ENCODE measurements around the gene PCDHGA7.

DNA sequence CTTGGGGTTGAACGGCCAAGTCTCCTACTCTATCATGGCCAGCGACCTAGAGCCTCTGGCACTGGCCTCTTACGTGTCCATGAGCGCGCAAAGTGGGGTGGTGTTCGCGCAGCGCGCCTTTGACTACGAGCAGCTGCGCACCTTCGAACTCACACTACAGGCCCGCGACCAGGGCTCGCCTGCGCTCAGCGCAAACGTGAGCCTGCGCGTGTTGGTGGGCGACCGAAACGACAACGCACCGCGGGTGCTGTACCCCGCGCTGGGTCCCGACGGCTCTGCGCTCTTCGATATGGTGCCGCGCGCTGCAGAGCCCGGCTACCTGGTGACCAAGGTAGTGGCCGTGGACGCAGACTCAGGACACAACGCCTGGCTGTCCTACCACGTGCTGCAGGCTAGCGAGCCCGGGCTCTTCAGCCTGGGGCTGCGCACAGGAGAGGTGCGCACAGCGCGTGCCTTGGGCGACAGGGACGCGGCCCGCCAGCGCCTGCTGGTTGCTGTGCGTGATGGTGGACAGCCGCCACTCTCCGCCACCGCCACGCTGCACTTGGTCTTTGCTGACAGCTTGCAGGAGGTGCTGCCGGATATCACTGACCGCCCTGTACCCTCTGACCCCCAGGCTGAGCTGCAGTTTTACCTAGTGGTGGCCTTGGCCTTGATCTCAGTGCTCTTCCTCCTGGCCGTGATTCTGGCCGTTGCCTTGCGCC lies 17.2 kb downstream of the PCDHGA7 start:
- TF ChIP-seq, protein P1, sequence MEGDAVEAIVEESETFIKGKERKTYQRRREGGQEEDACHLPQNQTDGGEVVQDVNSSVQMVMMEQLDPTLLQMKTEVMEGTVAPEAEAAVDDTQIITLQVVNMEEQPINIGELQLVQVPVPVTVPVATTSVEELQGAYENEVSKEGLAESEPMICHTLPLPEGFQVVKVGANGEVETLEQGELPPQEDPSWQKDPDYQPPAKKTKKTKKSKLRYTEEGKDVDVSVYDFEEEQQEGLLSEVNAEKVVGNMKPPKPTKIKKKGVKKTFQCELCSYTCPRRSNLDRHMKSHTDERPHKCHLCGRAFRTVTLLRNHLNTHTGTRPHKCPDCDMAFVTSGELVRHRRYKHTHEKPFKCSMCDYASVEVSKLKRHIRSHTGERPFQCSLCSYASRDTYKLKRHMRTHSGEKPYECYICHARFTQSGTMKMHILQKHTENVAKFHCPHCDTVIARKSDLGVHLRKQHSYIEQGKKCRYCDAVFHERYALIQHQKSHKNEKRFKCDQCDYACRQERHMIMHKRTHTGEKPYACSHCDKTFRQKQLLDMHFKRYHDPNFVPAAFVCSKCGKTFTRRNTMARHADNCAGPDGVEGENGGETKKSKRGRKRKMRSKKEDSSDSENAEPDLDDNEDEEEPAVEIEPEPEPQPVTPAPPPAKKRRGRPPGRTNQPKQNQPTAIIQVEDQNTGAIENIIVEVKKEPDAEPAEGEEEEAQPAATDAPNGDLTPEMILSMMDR (IDR thresholded peaks at IDR 0.05), result no peak
- TF ChIP-seq, protein P2, sequence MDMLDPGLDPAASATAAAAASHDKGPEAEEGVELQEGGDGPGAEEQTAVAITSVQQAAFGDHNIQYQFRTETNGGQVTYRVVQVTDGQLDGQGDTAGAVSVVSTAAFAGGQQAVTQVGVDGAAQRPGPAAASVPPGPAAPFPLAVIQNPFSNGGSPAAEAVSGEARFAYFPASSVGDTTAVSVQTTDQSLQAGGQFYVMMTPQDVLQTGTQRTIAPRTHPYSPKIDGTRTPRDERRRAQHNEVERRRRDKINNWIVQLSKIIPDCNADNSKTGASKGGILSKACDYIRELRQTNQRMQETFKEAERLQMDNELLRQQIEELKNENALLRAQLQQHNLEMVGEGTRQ (CRISPR knock-in tag; IDR thresholded peaks at IDR 0.05), result no peak
- TF ChIP-seq CREM (CRISPR knock-in tag; IDR thresholded peaks at IDR 0.05), result no peak
- TF ChIP-seq, protein P3, sequence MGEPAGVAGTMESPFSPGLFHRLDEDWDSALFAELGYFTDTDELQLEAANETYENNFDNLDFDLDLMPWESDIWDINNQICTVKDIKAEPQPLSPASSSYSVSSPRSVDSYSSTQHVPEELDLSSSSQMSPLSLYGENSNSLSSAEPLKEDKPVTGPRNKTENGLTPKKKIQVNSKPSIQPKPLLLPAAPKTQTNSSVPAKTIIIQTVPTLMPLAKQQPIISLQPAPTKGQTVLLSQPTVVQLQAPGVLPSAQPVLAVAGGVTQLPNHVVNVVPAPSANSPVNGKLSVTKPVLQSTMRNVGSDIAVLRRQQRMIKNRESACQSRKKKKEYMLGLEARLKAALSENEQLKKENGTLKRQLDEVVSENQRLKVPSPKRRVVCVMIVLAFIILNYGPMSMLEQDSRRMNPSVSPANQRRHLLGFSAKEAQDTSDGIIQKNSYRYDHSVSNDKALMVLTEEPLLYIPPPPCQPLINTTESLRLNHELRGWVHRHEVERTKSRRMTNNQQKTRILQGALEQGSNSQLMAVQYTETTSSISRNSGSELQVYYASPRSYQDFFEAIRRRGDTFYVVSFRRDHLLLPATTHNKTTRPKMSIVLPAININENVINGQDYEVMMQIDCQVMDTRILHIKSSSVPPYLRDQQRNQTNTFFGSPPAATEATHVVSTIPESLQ (CRISPR knock-in tag; IDR thresholded peaks at IDR 0.05), result no peak
- TF ChIP-seq, protein P4, sequence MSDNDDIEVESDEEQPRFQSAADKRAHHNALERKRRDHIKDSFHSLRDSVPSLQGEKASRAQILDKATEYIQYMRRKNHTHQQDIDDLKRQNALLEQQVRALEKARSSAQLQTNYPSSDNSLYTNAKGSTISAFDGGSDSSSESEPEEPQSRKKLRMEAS (CRISPR knock-in tag; IDR thresholded peaks at IDR 0.05), result no peak
- TF ChIP-seq ELF4 (CRISPR knock-in tag; IDR thresholded peaks at IDR 0.05; ENCODE audit: low read depth), result no peak
- TF ChIP-seq, protein P5, sequence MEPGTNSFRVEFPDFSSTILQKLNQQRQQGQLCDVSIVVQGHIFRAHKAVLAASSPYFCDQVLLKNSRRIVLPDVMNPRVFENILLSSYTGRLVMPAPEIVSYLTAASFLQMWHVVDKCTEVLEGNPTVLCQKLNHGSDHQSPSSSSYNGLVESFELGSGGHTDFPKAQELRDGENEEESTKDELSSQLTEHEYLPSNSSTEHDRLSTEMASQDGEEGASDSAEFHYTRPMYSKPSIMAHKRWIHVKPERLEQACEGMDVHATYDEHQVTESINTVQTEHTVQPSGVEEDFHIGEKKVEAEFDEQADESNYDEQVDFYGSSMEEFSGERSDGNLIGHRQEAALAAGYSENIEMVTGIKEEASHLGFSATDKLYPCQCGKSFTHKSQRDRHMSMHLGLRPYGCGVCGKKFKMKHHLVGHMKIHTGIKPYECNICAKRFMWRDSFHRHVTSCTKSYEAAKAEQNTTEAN (CRISPR knock-in tag; IDR thresholded peaks at IDR 0.05), result no peak
- TF ChIP-seq SP1 (CRISPR knock-in tag; conservative IDR thresholded peaks at IDR 0.05), result no peak
- TF ChIP-seq, protein P6, sequence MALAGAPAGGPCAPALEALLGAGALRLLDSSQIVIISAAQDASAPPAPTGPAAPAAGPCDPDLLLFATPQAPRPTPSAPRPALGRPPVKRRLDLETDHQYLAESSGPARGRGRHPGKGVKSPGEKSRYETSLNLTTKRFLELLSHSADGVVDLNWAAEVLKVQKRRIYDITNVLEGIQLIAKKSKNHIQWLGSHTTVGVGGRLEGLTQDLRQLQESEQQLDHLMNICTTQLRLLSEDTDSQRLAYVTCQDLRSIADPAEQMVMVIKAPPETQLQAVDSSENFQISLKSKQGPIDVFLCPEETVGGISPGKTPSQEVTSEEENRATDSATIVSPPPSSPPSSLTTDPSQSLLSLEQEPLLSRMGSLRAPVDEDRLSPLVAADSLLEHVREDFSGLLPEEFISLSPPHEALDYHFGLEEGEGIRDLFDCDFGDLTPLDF (CRISPR knock-in tag; IDR thresholded peaks at IDR 0.05), result no peak
- no peak for TF ChIP-seq ATF1 (CRISPR knock-in tag; IDR thresholded peaks at IDR 0.05)

All from WTC11 (cell line).